GM19238 (cell line): ENCODE data around the gene CLEC3B.
A peak's percentile ranks its signal among the peaks of the same experiment; 100 is the strongest.
"Not testable (repeated sequence)": the region's sequence is repeated elsewhere in the genome, so short reads cannot be mapped to it uniquely, and the experiment has no call there.

Experiments
- DNase-seq: peaks from one replicate; pipeline ENCODE4 v3.0.0; 2011; ENCODE audit warnings: low spot score; ENCODE audit not compliant: insufficient read length

Gene CLEC3B

GRCh38 chr3:45026038-45026437 is at the start of gene CLEC3B:
CLEC3B (plus strand) TSS chr3:45026303; CDS start chr3:45026363, 60 bp downstream.
- DNase-seq: no peak

- DNase-seq: no peak
These were observed 44.9 kb upstream of the CLEC3B start for GRCh38 chr3:44981220-44981619.

DNA sequence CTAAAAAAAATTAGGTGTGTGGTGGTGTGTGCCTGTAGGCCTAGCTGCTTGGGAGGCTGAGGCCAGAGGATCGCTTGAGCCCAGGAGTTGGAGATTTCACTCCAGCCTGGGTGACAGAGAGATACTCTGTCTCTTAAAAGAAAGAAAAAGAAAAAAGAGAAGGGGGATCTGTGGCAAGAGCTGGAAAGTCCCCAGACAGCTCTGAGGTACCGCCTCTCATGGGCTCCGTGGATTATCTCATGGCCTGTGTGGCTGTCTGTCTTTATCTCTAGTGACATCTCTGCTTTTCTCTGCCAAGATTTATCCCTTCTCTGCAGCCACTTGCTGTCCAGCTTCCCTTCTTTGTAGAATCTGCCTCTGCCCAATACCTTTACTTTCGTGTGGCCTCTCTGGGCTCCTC is 44.4 kb upstream of the CLEC3B start:
- DNase-seq: peak; percentile 26

GRCh38 chr3:44982817-44983216 is 43.3 kb upstream of the CLEC3B start:
- DNase-seq: no peak

DNA sequence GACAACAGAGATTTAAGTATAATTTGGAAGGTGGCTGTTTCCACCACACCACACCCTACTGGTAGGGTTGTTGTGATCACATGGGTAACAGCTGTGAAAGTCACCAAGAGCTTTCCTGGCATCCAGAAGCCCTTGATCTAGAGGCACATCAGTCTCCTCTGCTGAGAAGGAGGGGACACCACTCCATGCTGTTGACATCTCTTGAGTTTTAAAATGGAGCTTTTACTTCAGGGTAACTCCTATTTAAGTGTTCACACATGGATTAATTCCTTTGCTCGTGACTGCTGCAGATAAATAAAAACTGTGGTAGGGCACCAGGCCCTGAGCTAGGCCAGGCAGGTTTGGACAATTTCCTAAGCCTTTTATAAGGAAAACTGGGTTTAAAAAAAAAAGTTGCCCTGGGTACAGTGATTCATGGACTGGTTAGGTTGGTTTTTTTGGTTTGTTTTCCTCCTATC is 42.6 kb upstream of the CLEC3B start:
- DNase-seq: no peak

- no peak for DNase-seq
These were observed 41.8 kb upstream of the CLEC3B start for GRCh38 chr3:44984335-44984734.

DNA sequence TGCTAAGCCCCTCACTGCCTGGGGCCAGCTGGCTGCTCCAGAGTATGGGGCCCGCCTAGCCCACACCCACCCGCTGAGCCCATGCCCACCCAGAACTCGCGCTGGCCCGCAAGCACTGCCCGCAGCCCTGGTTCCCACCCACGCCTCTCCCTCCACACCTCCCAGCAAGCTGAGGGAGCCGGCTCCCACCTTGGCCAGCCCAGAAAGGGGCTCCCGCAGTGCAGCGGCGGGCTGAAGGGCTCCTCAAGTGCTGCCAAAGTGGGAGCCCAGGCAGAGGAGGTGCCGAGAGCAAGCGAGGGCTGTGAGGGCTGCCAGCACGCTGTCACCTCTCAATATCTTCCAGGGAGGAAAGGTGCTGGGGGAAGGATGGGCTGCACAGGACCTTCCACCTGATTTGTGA is 39.8 kb upstream of the CLEC3B start:
- DNase-seq: not testable (repeated sequence)

- no peak for DNase-seq
These were observed 38.8 kb upstream of the CLEC3B start for GRCh38 chr3:44987332-44987731.

DNA sequence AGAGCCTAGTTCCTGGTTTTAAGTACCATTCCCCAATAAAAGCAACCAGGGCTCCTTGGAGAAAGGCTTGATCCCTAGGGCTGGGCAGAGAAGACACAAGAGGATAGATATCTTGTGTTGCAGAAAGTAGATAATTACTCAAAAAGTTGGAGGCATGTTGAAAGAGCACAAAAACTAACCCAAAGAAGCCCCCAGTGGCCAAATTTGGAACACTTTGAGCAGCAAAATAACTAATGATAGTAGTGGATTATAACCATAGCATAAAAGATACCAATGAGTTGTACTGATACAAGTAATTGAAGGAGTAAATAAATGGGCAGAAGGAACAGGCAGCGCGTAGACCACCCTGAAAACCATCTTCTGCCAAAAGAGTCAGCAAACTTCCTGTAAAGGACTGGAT is 38.0 kb upstream of the CLEC3B start:
- DNase-seq: no peak

DNA sequence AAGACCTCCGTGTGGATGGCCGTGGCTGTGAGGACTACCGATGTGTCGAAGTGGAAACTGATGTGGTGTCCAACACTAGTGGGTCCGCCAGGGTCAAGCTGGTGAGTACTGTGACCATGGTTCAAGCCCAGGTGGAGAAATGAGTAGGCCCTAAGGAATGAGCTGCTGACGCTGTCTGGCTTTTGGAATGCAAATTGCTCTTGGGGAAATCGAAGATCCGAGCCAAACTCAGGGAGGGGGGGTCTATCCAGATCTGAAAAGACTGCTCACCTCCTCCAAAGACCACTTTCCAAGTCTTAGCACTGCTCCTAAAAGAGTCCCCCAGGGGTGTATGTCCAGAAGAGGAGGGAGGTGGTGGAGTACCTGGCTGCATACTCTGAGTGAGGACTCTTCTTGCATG is 37.0 kb upstream of the CLEC3B start:
- no peak for DNase-seq

- no peak for DNase-seq
These were observed 36.3 kb upstream of the CLEC3B start for GRCh38 chr3:44989636-44990373.

DNA sequence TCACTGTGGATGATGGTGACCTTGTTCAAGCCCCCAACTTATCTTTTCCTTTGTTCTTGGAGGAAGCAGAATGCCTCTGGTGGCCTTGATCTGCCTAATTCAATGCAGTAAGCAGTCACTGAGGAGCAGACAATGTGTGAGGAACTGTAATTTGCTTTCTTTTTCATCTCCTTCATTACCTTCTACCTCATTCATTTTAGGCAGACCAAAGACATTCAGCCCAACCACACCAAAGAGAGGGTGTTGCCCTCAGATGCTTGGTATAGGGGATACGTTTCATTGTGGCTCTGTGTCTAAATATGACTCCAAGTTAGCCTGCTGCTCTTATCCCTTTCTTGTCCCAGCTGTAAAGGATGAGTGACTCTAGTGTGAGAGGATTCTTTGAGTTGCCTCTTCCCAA is 34.8 kb upstream of the CLEC3B start:
- no peak for DNase-seq

GRCh38 chr3:44992555-44993470 is 33.3 kb upstream of the CLEC3B start:
- no peak for DNase-seq

GRCh38 chr3:44993471-44994205 is 32.5 kb upstream of the CLEC3B start:
- no peak for DNase-seq

DNA sequence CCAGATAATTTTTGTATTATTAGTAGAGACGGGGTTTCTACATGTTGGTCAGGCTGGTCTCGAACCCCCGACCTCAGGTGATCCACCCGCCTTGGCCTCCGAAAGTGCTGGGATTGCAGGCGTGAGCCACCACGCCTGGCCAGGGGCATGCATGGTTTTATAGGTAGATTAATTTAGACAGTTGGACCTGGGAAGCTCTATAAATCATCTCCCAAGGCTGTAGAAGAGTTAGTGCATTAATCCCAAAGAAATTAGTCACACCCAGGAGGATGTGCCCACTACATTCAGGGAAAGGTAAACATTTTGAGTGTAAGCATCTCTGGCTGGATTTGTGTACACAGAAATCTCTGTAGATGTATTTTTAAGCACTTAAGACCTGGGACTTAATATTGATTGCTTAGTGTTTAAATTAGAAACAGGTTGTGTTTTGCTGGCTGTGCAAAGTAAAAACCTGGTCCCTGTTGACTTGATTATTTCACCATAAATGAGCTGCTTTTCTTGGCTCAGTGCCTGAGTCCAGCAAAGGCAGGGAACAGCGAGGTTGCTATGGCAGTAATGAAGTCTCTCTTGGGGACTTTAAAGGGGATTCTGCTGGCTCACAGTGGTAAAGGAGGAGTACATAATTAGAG is 30.8 kb upstream of the CLEC3B start:
- DNase-seq: no peak

DNA sequence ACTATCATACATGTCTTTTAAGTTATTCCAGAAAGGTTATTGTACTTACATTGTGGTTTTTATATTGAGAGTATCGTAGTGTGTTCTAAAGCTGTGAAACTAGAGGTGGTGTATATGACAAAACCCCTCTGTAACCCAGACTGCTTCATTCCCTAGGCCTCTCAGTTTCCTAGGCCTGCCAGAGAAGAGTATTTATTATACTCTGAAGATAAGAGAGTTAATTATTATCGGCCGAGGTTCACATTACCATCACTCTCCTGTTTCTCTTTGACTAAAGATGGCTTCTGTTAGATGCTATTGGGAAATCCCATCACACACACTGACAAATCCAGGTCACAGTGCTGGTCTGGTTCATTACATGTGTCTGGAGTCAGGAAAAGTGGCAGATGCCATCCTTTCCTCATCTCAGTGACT is 29.5 kb upstream of the CLEC3B start:
- no peak for DNase-seq

- no peak for DNase-seq
These were observed 26.3 kb upstream of the CLEC3B start for GRCh38 chr3:44999782-45000181.

GRCh38 chr3:45000823-45001222 is 25.3 kb upstream of the CLEC3B start:
- DNase-seq: no peak

DNA sequence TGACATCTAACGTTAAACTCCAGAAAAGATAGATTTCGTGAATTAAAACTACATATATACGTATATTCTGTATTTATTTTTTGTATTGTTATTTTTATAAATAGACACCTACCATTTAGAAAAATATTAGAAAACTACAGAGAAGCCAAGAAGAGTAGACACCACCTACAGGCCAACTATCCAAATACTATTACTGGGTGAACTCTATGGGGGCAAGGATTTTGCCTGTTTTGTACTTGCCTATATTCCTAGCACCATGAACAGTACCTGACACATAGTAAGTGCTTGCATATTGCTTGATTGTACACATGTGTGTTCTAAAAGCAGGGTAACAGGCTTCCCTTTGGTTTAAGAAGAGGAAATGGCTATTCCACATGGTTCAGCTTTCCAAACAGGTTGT is 24.4 kb upstream of the CLEC3B start:
- DNase-seq: no peak

DNA sequence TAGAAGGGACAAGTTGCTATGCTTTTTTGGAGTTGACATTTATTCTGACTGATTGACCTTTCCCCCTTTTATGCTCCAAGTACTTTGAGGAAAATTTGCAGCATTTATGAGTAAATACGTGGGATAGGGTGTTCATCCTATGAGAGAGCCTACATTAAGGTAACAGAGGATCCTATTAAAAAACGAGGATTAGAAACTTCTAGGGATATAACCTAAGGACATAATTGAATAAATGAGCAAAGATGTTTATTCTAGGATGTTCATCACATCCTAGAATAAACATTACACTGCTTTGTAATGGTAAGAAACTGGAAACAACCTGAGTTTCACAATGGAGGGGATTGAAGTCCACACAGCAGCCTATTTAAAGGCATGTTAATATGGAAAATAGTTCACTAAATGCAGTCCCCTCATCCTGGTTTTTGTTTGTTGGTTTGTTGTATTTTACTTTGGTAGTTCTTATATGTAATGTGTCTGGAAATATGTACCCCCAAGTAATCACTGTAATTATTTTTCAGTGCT is 23.9 kb upstream of the CLEC3B start:
- DNase-seq: no peak

DNA sequence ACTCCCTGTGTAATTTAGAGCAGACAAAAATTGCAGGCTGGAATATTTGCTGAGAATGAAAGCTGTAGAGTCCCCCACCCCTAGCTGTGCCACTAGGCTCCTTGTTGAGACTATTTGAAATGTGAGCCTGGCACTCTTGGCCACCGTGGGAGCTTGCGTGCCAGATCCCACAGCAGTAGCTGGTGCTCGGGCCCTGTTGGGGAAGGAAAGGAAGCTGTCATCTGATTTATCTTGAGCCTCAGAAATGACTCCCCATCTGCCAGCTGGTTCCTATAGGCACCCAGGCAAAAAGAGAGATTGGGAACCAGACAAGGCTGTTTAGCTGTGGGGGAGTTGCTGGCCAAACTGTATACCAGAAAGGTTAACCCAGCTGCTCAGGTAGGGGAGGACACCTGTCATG is 23.4 kb upstream of the CLEC3B start:
- DNase-seq: no peak
